ENCODE results near the gene ASS1.

Gene ASS1

GRCh38 chr9:130495067-130495466, 50.3 kb downstream of the ASS1 start:
- TF ChIP-seq CTCF (conservative IDR thresholded peaks at IDR 0.05): no peak
- no peak overlapping the region for H3K27ac ChIP-seq

GRCh38 chr9:130497139-130497538, 52.4 kb downstream of the ASS1 start:
- 0 out of 2 replicates have a peak overlapping the region, but pooled peaks have one; percentile 9 for H3K27ac ChIP-seq
- TF ChIP-seq CTCF (conservative IDR thresholded peaks at IDR 0.05): no peak

GRCh38 chr9:130498298-130498917, 53.6 kb downstream of the ASS1 start:
- H3K27ac ChIP-seq: peak overlapping the region; percentile 94; the same call in 1 of the 2 replicates
- no peak for TF ChIP-seq CTCF (conservative IDR thresholded peaks at IDR 0.05)

- TF ChIP-seq CTCF (conservative IDR thresholded peaks at IDR 0.05): no peak
- H3K27ac ChIP-seq: peak overlapping the region; percentile 94
Observed at GRCh38 chr9:130498918-130499698, 54.3 kb downstream of the ASS1 start.

GRCh38 chr9:130499804-130500263, 55.1 kb downstream of the ASS1 start:
- H3K27ac ChIP-seq: peak overlapping the region; percentile 94
- TF ChIP-seq CTCF (conservative IDR thresholded peaks at IDR 0.05): no peak

- no peak for TF ChIP-seq CTCF (conservative IDR thresholded peaks at IDR 0.05)
- peak overlapping the region; percentile 94 for H3K27ac ChIP-seq
Observed at GRCh38 chr9:130500340-130501180, 55.8 kb downstream of the ASS1 start.

GRCh38 chr9:130501639-130502038, 56.9 kb downstream of the ASS1 start:
- H3K27ac ChIP-seq: peak overlapping the region; percentile 94
- no peak for TF ChIP-seq CTCF (conservative IDR thresholded peaks at IDR 0.05)

All from VCaP (cell line).